AG04450 (cell line): ENCODE data around the gene ABCB8. TPM values are rescaled to one million over a fixed set of nuclear protein-coding genes. Genes with fewer than 3 reads are reported as not detected.

Experiments used
- CTCF ChIA-PET: fragments of 300-600, 350-600 bp; formaldehyde crosslinking; extraction: SDS; loops from one replicate; lab custom pipeline; 2022; ENCODE audit warnings: antibody characterized with exemption, inconsistent platforms; lab: Charles Lee
- POLR2A ChIA-PET: fragments of 350-600 bp; formaldehyde crosslinking; extraction: SDS; loops from one replicate; lab custom pipeline; 2021; ENCODE audit warnings: antibody characterized with exemption, inconsistent platforms; lab: Yijun Ruan, JAX
- DNase-seq: peaks from one replicate; pipeline ENCODE4 v3.0.0-alpha.2; 2011; ENCODE audit warnings: low read depth, low spot score
- H3K27ac ChIP-seq: one replicate; pipeline ENCODE4 v1.5.1; 2012; ENCODE audit warnings: low read depth, low read length, control low read depth
- H3K27me3 ChIP-seq: one replicate; pipeline ENCODE4 v1.6.0; 2012; ENCODE audit warnings: low read length; ENCODE audit not compliant: control insufficient read depth, insufficient read depth
- H3K4me3 ChIP-seq: 2 replicates; pipeline ENCODE4 v1.5.1; 2011; ENCODE audit warnings: mild to moderate bottlenecking, low read depth, low read length, control low read depth
- H3K9me3 ChIP-seq: 2 replicates; pipeline ENCODE4 v1.5.1; 2012; ENCODE audit warnings: low read length; ENCODE audit not compliant: control insufficient read depth, insufficient read depth
- polyA plus RNA-seq: library from polyadenylated mRNA; depleted of rRNA; stranded (reverse); fragments of >200 nt; gene quantifications from 2 replicates; pipeline ENCODE4 v1.2.3, GENCODE V29; 2011
- TF ChIP-seq, protein P1 (sequence below): IDR thresholded peaks from 2 replicates; pipeline ENCODE4 v1.5.1; 2011; ENCODE audit warnings: low read depth, low read length, control low read depth, inconsistent platforms

The ABCB8 gene
- polyA plus RNA-seq, 1 experiment: 10.7 TPM

DNA sequence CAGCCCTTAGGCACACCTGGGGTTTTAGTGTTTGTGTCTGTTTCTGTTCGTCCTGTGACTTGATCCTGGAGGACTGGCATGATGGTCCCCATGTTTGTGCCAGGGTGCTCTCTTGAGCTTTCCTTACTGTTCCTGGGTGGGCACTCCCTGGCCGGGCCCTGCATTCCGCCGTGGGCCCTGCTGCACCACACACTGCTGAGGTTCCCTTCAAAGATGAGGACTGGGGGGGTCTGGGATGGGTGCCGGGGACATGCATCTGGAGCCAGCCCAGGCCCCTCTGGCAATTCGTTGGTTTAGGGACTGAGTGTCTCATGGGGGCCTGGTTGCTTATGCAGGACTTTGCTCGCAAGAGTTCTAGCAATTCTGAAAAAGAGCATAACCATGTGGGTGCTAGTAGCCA lies 62.8 kb downstream of the ABCB8 start:
- no peaks in the 10 kb centered on the region for H3K27me3 ChIP-seq
- ChIA-PET CTCF (interaction anchor here (0.6 to 8.9 kb wide), 4 partner anchors 10 to 73 kb away, joined by 3 to 86 read pairs (median 8); partner anchors contain the start of gene FASTK), POLR2A (no interaction called here)
- H3K4me3 ChIP-seq: no peak overlapping the region
- H3K27ac ChIP-seq: no peak overlapping the region
- H3K9me3 ChIP-seq: no peaks in the 10 kb centered on the region; the same call in 1 of the 2 replicates
- TF ChIP-seq, protein P1, sequence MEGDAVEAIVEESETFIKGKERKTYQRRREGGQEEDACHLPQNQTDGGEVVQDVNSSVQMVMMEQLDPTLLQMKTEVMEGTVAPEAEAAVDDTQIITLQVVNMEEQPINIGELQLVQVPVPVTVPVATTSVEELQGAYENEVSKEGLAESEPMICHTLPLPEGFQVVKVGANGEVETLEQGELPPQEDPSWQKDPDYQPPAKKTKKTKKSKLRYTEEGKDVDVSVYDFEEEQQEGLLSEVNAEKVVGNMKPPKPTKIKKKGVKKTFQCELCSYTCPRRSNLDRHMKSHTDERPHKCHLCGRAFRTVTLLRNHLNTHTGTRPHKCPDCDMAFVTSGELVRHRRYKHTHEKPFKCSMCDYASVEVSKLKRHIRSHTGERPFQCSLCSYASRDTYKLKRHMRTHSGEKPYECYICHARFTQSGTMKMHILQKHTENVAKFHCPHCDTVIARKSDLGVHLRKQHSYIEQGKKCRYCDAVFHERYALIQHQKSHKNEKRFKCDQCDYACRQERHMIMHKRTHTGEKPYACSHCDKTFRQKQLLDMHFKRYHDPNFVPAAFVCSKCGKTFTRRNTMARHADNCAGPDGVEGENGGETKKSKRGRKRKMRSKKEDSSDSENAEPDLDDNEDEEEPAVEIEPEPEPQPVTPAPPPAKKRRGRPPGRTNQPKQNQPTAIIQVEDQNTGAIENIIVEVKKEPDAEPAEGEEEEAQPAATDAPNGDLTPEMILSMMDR: no peak
- no peak for DNase-seq

DNA sequence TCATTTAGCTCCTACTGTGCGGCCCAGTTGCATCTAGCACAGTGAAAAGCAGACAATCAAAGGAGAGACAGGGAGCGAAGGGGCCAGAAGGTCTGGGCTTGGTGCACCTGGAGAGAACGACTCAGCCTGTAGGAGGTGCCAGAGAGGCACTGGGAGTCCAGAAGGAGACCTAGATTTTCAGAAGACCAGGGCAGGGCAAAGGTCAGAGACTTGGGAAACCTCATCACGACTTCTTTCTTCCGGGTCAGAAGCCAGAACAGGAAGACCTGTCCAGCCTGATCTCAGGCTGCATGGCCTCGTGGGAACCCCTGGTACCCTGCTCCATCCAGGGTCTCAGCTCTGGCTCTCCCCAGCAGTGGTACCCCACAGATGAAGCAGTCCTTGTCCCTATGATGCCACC lies 63.2 kb downstream of the ABCB8 start:
- POLR2A ChIA-PET: no interaction called here
- no peak for DNase-seq
- CTCF ChIA-PET: interaction anchor here (0.6 to 8.9 kb wide), 4 partner anchors 11 to 33 kb away, joined by 3 to 86 read pairs (median 8); partner anchors contain the start of gene FASTK

DNA sequence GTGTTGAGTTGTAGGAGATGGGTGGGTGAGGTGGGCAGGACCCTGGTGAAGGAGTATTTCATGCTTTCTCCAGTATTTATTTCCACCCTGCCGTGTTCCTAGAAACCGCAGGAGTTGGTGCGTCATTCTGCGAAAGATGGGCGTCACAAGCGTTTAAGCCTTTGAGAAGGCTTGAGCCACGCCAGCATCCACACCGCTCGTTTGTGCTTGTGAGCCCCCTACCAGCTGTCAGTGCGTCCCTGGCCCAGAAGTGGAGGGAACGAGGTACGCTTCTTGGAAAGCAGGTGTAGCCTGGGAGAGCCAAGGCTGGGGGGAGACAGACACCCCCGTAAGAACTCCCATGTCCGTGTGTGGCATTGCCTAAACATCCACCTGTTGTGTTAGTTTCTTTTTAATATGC lies 63.7 kb downstream of the ABCB8 start:
- POLR2A ChIA-PET: no interaction called here
- no peaks in the 10 kb centered on the region for H3K27me3 ChIP-seq
- no peak for DNase-seq
- no peaks in the 10 kb centered on the region for H3K9me3 ChIP-seq
- no peak overlapping the region for H3K27ac ChIP-seq
- CTCF ChIA-PET: interaction anchor here (1.2 to 8.9 kb wide), 2 partner anchors 19 to 32 kb away, joined by 3 to 86 read pairs; no protein-coding TSS in a partner anchor
- H3K4me3 ChIP-seq: no peak overlapping the region
- TF ChIP-seq, protein P1: no peak

More for the DNA sequence above, 63.2 kb downstream of the ABCB8 start:
- H3K27ac ChIP-seq: no peak overlapping the region
- TF ChIP-seq, protein P1: peak; percentile 56
- no peaks in the 10 kb centered on the region for H3K27me3 ChIP-seq
- H3K4me3 ChIP-seq: no peak overlapping the region
- no peaks in the 10 kb centered on the region for H3K9me3 ChIP-seq

DNA sequence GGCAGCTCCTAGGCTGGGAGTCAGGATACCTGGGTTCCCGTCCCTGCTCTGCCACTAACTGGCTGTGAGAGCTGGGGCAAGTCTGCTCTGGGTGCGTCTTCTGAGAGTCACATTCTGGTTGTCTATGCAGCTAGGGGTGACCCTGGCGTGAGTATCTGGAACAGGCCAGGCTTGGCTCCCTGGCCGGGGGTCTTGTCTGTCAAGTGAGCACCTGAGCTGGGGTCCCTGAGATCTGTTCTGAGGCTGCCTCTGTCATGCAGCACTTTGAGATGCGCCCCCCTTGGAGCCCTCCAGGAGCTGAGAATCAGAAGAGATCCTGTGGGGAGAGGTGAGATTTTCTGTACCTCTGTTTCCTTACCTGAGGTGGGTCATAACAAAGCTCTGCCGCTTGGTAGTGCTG lies 65.5 kb downstream of the ABCB8 start:
- TF ChIP-seq, protein P1: no peak
- Histone ChIP-seq H3K9me3 (no peaks in the 10 kb centered on the region), H3K27me3 (no peaks in the 10 kb centered on the region), H3K4me3 (no peak overlapping the region), H3K27ac (no peak overlapping the region)
- ChIA-PET CTCF (interaction anchor here (1.6 to 3.2 kb wide), 2 partner anchors 17 to 20 kb away, joined by 9 to 19 read pairs; no protein-coding TSS in a partner anchor), POLR2A (no interaction called here)
- no peak for DNase-seq

DNA sequence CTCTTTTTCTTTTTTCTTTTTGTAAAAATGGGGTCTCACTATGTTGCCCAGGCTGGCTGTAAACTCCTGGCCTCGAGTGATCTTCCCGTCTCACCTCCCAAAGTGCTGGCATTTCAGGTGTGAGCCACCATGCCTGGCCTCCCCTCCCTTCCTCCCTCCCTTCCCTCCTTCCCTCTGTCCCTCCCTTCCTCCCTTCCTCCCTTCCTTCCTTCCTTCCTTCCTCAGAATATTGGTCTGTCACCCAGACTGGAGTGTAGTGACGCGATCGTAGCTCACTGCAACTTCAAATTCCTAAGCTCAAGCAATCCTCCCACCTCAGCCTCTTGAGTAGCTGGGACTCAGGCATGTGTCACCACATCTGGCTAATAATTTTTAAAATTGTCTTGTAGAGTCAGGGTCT lies 66.4 kb downstream of the ABCB8 start:
- CTCF ChIA-PET: interaction anchor here (0.7 to 3.2 kb wide), 4 partner anchors 16 to 149 kb away, joined by 3 to 19 read pairs (median 6); no protein-coding TSS in a partner anchor
- POLR2A ChIA-PET: interaction anchor here (0.5 kb wide), 1 partner anchor 11 kb away, joined by 8 read pairs; no protein-coding TSS in a partner anchor
- TF ChIP-seq, protein P1: no peak

More for the DNA sequence above, 66.4 kb downstream of the ABCB8 start:
- Histone ChIP-seq H3K27ac (no peak overlapping the region), H3K4me3 (no peak overlapping the region), H3K27me3 (no peaks in the 10 kb centered on the region), H3K9me3 (no peaks in the 10 kb centered on the region)
- DNase-seq: no peak
